Pulmonary artery endothelial cell (primary cell): Measurements from ENCODE around the gene USP16. TPM values are rescaled to one million over a fixed set of nuclear protein-coding genes. Genes with fewer than 3 reads are reported as not detected.

Experiments
- DNase-seq: peaks from one replicate; pipeline ENCODE4 v3.0.0-alpha.2; 2011; ENCODE audit warnings: low read depth, low spot score
- total RNA-seq: library from RNA; depleted of rRNA; stranded (reverse); fragments of >200 nt; gene quantifications from 2 replicates; pipeline ENCODE4 v1.2.3, GENCODE V29; 2014

USP16 gene
- total RNA-seq, 1 donor from 2014 or later: 28.2 TPM

- no peak for DNase-seq
Measured at GRCh38 chr21:29082046-29082815, 57.8 kb downstream of the USP16 start.

DNA sequence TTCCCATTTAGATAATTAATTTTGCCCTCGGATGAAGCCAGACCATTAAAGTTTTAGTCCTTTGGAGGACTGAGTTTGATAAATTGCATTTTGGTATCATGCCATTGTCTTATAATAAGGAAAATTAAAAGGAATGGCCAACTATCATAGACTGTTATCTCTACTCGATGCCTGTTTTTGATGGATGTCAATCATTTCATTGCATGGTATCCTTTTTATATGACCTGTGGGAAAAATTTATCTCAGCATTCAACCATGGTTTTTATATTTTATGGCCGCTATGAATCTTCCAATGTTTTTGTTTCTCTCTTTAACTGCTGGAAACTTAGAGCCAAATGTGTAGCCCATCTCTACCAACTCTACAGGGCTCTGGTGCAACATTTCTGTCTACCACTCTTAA lies 58.8 kb downstream of the USP16 start:
- no peak for DNase-seq

DNA sequence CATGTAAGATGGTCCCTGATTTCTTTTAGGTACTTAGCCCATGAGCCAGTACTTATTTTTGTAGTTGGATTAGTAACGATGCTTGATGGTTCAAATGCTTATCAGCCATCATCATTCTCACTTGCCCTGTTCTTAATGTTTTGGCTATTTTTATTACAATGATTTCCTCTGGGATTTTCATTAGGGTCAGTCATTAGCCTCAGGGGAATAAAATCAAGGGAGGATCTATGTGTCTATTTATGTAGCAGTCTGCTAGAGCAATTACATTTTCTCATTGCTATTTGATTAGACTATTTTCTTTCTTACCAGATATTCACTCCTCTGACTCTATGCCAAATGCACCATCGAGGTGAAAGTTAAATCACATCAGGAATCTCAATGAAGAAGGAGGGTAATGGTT lies 59.9 kb downstream of the USP16 start:
- DNase-seq: no peak

DNA sequence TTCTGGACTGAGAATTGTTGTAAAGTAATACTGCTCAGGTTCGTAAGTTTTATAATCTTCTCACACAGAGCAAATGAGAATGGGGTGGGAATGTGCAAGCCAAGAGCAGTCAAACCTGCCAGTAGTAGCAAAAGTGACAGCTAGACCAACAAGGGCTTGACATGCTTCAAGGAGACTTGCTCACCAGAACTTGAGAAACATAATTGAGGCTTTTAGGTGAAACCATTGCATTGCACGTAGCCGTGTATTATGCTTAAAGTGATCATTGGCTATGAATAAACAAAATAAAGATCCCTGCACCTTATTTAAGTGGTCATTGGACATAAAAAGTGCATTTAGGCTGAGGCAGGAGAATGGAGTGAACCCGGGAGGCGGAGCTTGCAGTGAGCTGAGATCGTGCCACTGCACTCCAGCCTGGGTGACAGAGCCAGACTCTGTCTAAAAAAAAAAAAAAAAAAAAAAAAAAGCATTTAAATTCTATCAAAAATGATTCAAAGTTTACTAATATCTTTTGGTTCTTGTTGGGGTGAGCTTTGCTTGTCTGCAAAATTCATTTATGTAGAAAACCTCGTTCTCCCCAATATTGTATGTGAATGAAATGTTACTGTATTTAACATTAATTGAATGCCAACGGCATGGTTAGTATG lies 60.8 kb downstream of the USP16 start:
- DNase-seq: no peak

GRCh38 chr21:29091033-29091432 lies 66.6 kb downstream of the USP16 start:
- no peak for DNase-seq

- no peak for DNase-seq
Measured at GRCh38 chr21:29092102-29092959, 67.9 kb downstream of the USP16 start.

DNA sequence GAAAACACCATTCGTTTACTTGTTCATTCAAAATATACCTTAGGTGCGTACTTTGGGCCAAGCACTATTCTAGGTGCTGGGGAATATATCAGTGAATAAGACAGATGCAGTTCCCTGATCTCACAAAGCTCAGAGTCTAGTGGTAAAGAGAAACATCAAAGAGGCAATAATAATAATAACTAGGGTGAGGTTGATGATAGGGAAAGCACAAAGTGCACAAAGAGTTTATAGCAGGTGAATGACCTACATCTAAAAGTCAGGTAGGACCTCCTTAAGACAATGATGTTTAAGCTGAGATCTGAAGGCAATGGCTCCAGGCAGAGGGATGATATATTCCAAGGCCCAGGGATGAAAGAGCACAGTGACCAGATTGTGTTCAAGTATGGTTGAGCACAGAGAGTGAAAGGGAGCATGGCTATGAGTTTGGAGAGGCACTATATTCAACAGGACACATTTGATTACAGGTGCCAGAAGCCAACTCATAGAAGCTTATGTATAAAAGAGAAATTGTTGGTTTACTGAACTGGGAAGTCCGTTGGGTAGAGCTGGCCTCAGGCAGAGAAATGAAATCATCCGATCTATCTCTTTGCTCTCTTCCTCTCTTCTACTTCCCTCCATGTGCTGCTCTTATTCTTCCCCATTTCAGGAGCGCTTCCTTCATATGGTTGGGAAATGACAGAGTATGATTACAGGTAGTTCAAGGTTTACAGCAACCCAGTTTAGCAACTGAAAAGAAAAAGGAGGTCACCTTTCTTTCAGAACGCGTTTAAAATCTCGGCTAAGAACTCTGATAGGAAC lies 71.9 kb downstream of the USP16 start:
- DNase-seq: no peak

DNA sequence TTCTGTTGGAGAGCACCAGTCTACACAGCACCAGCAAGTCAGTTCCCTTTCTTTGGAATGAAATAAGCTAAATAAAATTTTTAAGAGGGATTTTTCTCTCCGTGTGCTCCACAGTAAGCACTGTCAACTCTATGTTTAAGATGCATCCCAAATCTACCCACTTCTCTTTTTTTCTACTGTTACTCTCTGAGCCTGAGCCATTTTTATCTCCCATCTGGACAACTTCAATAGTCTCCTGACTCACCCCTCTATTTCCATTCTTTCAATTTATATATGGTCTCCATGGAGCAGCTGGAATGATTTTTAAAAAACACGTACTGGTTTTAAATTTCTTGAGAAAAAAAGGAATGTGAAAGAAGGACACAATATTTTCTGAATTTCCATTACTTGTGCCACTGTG lies 73.7 kb downstream of the USP16 start:
- no peak for DNase-seq

GRCh38 chr21:29102791-29103257 lies 78.4 kb downstream of the USP16 start:
- DNase-seq: no peak

Other genes starting within 250 kb of the USP16 start
- 26.0 and 29.5 TPM in 2 replicates for gene LTN1, start 31.8 kb upstream of the USP16 start, total RNA-seq
- 20.6 and 27.8 TPM in 2 replicates for gene RWDD2B, start 5.3 kb upstream of the USP16 start, total RNA-seq
- 316 and 404 TPM in 2 replicates for gene CCT8, start 49.0 kb downstream of the USP16 start, total RNA-seq
- gene MAP3K7CL, start 106.0 kb downstream of the USP16 start, total RNA-seq: 6.6 and 7.6 TPM in 2 replicates